Sigmoid colon (tissue), 4 donors: ENCODE data around the gene DAGLB.

Experiments used
- EP300 ChIP-seq, 4 donors: sonication (generic); formaldehyde crosslinking; IDR thresholded peaks; one replicate each; pipeline ENCODE4 v1.6.1; 2017; ENCODE audit warnings: antibody characterized with exemption in 4 of 4
- POLR2A ChIP-seq, 2 donors: fragments of 450-650 bp; IDR thresholded peaks; one replicate each; pipeline ENCODE4 v1.6.1; 2016; ENCODE audit warnings: antibody characterized with exemption in 2 of 2, mild to moderate bottlenecking in 2 of 2, moderate library complexity in 2 of 2
- POLR2AphosphoS5 ChIP-seq, 4 donors: sonication (generic); formaldehyde crosslinking; IDR thresholded peaks; one replicate each; pipeline ENCODE4 v1.6.1; 2017; ENCODE audit warnings: antibody characterized with exemption in 4 of 4
- TF ChIP-seq, protein P1 (sequence below), 4 experiments: fragments of 450-650 bp in 3 of 4; fragments of 200-600 bp in 1 of 4; IDR thresholded peaks; one replicate each; pipeline ENCODE4 v1.5.1; 2016 to 2019; ENCODE audit warnings: antibody characterized with exemption in 4 of 4, mild to moderate bottlenecking in 3 of 4, moderate library complexity in 2 of 4

GRCh38 chr7:6444516-6445269 lies 3.1 kb downstream of the DAGLB start:
- no peak for TF ChIP-seq POLR2A (IDR thresholded peaks at IDR 0.05)
- TF ChIP-seq, protein P1, sequence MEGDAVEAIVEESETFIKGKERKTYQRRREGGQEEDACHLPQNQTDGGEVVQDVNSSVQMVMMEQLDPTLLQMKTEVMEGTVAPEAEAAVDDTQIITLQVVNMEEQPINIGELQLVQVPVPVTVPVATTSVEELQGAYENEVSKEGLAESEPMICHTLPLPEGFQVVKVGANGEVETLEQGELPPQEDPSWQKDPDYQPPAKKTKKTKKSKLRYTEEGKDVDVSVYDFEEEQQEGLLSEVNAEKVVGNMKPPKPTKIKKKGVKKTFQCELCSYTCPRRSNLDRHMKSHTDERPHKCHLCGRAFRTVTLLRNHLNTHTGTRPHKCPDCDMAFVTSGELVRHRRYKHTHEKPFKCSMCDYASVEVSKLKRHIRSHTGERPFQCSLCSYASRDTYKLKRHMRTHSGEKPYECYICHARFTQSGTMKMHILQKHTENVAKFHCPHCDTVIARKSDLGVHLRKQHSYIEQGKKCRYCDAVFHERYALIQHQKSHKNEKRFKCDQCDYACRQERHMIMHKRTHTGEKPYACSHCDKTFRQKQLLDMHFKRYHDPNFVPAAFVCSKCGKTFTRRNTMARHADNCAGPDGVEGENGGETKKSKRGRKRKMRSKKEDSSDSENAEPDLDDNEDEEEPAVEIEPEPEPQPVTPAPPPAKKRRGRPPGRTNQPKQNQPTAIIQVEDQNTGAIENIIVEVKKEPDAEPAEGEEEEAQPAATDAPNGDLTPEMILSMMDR (IDR thresholded peaks at IDR 0.05) = no peak
- TF ChIP-seq POLR2AphosphoS5 (IDR thresholded peaks at IDR 0.05) = no peak
- no peak for TF ChIP-seq EP300 (IDR thresholded peaks at IDR 0.05)
